Measurements from ENCODE around the gene NR1H4. TPM values are rescaled to one million over a fixed set of nuclear protein-coding genes. Genes with fewer than 3 reads are reported as not detected.
A peak's percentile ranks its signal among the peaks of the same experiment; 100 is the strongest.

NR1H4 gene
- total and polyA plus RNA-seq, 2 experiments from 2014 or later, result not detected

DNA sequence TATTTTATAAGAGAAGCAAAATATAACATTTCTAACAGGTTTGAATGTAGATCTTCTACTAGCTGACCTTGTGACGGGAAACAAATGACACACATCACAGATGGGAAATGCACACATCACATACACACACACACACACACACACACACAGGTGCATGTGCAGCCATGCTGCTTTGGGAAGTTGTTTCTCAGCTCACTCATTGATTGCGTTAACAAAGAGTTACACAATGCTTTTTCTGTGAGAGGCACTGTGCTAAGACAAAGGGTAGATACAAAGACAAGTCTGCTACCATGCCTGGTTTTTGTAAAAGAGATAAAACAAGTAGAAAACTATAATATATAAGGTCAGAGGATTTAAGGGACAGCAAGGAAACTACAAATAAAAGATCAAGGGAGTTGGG is 1.3 kb upstream of the NR1H4 start:
- peak overlapping the region; percentile 24; the same call in 1 of the 2 replicates for H2AFZ ChIP-seq
- Mint-ChIP-seq H3K36me3 (ENCODE audit: low read depth) (no peaks in the 10 kb centered on the region), H3K27me3 (ENCODE audit: insufficient read depth, low read depth, poor library complexity) (no peaks in the 10 kb centered on the region), H3K9me3 (no peaks in the 10 kb centered on the region), H3K4me3 (no peak overlapping the region), H3K4me1 (peaks cover 6% of the 10 kb centered on the region), H3K27ac (no peak overlapping the region; the same call in 1 of the 2 replicates)
- no peak overlapping the region for H3K27ac ChIP-seq (ENCODE audit: low read depth)
- H3K4me3 ChIP-seq, result no peak overlapping the region
- no peaks in the 10 kb centered on the region for H3K79me2 ChIP-seq (replicated peaks; ENCODE audit: insufficient read depth)
- H3K27me3 ChIP-seq (ENCODE audit: insufficient read depth), result no peaks in the 10 kb centered on the region
- DNase-seq (ENCODE audit: low spot score) (no peak), ATAC-seq (no peak)
- peaks cover 8% of the 10 kb centered on the region for H3K4me1 ChIP-seq (ENCODE audit: insufficient read depth)
- no peaks in the 10 kb centered on the region for H3F3A ChIP-seq (replicated peaks; ENCODE audit: low read depth)
- no peaks in the 10 kb centered on the region for H4K20me1 ChIP-seq (replicated peaks; ENCODE audit: insufficient read depth)
- no peak overlapping the region for H3K4me2 ChIP-seq
- TF ChIP-seq ZNF331 (CRISPR knock-in tag; IDR thresholded peaks at IDR 0.05; ENCODE audit: low read depth) (no peak), JUNB (IDR thresholded peaks at IDR 0.05; ENCODE audit: unreplicated experiment) (no peak), CREB1 (CRISPR knock-in tag; IDR thresholded peaks at IDR 0.05; ENCODE audit: low read depth) (no peak)
- TF ChIP-seq, protein P1, sequence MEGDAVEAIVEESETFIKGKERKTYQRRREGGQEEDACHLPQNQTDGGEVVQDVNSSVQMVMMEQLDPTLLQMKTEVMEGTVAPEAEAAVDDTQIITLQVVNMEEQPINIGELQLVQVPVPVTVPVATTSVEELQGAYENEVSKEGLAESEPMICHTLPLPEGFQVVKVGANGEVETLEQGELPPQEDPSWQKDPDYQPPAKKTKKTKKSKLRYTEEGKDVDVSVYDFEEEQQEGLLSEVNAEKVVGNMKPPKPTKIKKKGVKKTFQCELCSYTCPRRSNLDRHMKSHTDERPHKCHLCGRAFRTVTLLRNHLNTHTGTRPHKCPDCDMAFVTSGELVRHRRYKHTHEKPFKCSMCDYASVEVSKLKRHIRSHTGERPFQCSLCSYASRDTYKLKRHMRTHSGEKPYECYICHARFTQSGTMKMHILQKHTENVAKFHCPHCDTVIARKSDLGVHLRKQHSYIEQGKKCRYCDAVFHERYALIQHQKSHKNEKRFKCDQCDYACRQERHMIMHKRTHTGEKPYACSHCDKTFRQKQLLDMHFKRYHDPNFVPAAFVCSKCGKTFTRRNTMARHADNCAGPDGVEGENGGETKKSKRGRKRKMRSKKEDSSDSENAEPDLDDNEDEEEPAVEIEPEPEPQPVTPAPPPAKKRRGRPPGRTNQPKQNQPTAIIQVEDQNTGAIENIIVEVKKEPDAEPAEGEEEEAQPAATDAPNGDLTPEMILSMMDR (conservative IDR thresholded peaks at IDR 0.05; ENCODE audit: low read depth in 2 of 2), result no peak
- H3K9me2 ChIP-seq (ENCODE audit: insufficient read depth), result no peaks in the 10 kb centered on the region
- no peaks in the 10 kb centered on the region for H3K36me3 ChIP-seq (ENCODE audit: insufficient read depth)

DNA sequence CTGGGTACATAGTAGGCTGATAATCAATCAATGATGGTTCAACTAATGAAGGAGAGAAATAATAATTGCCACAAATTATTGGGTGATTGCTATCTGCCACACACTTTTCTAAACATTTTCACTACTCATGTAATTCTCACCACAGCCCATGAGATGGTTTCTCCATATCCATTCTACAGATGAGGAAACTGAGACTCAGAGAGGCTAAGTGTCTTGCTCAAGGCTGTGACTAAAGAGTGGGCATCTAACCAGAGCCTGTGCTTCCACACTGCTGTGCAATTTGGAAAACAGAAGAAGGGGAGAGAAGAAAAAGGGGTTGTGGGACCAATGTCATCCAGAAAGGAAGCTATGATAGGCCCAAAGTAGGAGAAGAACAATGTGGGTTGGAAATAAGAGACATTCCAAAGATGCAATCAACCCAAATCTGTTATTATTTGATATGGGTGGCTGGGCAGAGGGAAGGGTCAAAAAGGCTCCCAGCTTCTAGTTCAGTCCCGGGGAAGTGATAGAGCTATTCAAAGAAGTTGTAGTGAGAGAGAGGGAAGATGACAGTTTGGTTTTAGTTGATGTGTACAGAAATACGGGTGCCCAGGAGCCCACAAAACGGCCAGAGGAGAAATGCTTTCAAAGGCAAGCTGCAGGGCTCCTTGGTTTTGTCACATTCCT is 483 bp upstream of the NR1H4 start:
- ATAC-seq (no peak), DNase-seq (ENCODE audit: low spot score) (no peak)
- Histone ChIP-seq H3K4me2 (no peak overlapping the region), H2AFZ (peak overlapping the region; percentile 90), H3K9me2 (ENCODE audit: insufficient read depth) (no peaks in the 10 kb centered on the region), H3K4me1 (ENCODE audit: insufficient read depth) (peaks cover 3% of the 10 kb centered on the region; the same call in 1 of the 2 replicates), H3K79me2 (replicated peaks; ENCODE audit: insufficient read depth) (no peaks in the 10 kb centered on the region), H3F3A (replicated peaks; ENCODE audit: low read depth) (no peaks in the 10 kb centered on the region), H3K27me3 (ENCODE audit: insufficient read depth) (no peaks in the 10 kb centered on the region), H3K4me3 (no peak overlapping the region), H4K20me1 (replicated peaks; ENCODE audit: insufficient read depth) (no peaks in the 10 kb centered on the region), H3K36me3 (ENCODE audit: insufficient read depth) (no peaks in the 10 kb centered on the region), H3K27ac (ENCODE audit: low read depth) (no peak overlapping the region)
- H3K27ac Mint-ChIP-seq, result no peak overlapping the region
- no peak overlapping the region for H3K4me3 Mint-ChIP-seq
- H3K36me3 Mint-ChIP-seq (ENCODE audit: low read depth), result no peaks in the 10 kb centered on the region
- peaks cover 4% of the 10 kb centered on the region for H3K4me1 Mint-ChIP-seq
- H3K9me3 Mint-ChIP-seq, result no peaks in the 10 kb centered on the region
- no peaks in the 10 kb centered on the region for H3K27me3 Mint-ChIP-seq (ENCODE audit: insufficient read depth, low read depth, poor library complexity)
- TF ChIP-seq, protein P2, sequence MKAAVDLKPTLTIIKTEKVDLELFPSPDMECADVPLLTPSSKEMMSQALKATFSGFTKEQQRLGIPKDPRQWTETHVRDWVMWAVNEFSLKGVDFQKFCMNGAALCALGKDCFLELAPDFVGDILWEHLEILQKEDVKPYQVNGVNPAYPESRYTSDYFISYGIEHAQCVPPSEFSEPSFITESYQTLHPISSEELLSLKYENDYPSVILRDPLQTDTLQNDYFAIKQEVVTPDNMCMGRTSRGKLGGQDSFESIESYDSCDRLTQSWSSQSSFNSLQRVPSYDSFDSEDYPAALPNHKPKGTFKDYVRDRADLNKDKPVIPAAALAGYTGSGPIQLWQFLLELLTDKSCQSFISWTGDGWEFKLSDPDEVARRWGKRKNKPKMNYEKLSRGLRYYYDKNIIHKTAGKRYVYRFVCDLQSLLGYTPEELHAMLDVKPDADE (IDR thresholded peaks at IDR 0.05), result no peak
- TF ChIP-seq JUNB (IDR thresholded peaks at IDR 0.05; ENCODE audit: unreplicated experiment) (no peak), ZNF114 (CRISPR knock-in tag; IDR thresholded peaks at IDR 0.05) (no peak), EZH2phosphoT487 (IDR thresholded peaks at IDR 0.05; ENCODE audit: unreplicated experiment) (no peak), NANOG (IDR thresholded peaks at IDR 0.05; ENCODE audit: borderline replicate concordance) (no peak)
- TF ChIP-seq, protein P3, sequence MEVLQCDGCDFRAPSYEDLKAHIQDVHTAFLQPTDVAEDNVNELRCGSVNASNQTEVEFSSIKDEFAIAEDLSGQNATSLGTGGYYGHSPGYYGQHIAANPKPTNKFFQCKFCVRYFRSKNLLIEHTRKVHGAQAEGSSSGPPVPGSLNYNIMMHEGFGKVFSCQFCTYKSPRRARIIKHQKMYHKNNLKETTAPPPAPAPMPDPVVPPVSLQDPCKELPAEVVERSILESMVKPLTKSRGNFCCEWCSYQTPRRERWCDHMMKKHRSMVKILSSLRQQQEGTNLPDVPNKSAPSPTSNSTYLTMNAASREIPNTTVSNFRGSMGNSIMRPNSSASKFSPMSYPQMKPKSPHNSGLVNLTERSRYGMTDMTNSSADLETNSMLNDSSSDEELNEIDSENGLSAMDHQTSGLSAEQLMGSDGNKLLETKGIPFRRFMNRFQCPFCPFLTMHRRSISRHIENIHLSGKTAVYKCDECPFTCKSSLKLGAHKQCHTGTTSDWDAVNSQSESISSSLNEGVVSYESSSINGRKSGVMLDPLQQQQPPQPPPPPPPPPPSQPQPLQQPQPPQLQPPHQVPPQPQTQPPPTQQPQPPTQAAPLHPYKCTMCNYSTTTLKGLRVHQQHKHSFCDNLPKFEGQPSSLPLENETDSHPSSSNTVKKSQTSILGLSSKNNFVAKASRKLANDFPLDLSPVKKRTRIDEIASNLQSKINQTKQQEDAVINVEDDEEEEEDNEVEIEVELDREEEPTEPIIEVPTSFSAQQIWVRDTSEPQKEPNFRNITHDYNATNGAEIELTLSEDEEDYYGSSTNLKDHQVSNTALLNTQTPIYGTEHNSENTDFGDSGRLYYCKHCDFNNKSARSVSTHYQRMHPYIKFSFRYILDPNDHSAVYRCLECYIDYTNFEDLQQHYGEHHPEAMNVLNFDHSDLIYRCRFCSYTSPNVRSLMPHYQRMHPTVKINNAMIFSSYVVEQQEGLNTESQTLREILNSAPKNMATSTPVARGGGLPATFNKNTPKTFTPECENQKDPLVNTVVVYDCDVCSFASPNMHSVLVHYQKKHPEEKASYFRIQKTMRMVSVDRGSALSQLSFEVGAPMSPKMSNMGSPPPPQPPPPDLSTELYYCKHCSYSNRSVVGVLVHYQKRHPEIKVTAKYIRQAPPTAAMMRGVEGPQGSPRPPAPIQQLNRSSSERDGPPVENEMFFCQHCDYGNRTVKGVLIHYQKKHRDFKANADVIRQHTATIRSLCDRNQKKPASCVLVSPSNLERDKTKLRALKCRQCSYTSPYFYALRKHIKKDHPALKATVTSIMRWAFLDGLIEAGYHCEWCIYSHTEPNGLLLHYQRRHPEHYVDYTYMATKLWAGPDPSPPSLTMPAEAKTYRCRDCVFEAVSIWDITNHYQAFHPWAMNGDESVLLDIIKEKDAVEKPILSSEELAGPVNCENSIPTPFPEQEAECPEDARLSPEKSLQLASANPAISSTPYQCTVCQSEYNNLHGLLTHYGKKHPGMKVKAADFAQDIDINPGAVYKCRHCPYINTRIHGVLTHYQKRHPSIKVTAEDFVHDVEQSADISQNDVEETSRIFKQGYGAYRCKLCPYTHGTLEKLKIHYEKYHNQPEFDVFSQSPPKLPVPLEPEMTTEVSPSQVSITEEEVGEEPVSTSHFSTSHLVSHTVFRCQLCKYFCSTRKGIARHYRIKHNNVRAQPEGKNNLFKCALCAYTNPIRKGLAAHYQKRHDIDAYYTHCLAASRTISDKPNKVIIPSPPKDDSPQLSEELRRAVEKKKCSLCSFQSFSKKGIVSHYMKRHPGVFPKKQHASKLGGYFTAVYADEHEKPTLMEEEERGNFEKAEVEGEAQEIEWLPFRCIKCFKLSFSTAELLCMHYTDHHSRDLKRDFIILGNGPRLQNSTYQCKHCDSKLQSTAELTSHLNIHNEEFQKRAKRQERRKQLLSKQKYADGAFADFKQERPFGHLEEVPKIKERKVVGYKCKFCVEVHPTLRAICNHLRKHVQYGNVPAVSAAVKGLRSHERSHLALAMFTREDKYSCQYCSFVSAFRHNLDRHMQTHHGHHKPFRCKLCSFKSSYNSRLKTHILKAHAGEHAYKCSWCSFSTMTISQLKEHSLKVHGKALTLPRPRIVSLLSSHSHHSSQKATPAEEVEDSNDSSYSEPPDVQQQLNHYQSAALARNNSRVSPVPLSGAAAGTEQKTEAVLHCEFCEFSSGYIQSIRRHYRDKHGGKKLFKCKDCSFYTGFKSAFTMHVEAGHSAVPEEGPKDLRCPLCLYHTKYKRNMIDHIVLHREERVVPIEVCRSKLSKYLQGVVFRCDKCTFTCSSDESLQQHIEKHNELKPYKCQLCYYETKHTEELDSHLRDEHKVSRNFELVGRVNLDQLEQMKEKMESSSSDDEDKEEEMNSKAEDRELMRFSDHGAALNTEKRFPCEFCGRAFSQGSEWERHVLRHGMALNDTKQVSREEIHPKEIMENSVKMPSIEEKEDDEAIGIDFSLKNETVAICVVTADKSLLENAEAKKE (CRISPR knock-in tag; IDR thresholded peaks at IDR 0.05), result no peak
- TF ChIP-seq, protein P1 (conservative IDR thresholded peaks at IDR 0.05; ENCODE audit: low read depth in 2 of 2), result no peak
